GM12872 (cell line): ENCODE data around the gene RSRP1.

ENCODE experiments used
- TF ChIP-seq, protein P1 (sequence below): IDR thresholded peaks from 3 replicates; pipeline ENCODE4 v1.5.1; 2011; ENCODE audit warnings: low read depth, mild to moderate bottlenecking, low read length, moderate library complexity; ENCODE audit not compliant: insufficient read depth

The RSRP1 gene

GRCh38 chr1:25217598-25218232 lies 29.5 kb downstream of the RSRP1 start:
- TF ChIP-seq, protein P1, sequence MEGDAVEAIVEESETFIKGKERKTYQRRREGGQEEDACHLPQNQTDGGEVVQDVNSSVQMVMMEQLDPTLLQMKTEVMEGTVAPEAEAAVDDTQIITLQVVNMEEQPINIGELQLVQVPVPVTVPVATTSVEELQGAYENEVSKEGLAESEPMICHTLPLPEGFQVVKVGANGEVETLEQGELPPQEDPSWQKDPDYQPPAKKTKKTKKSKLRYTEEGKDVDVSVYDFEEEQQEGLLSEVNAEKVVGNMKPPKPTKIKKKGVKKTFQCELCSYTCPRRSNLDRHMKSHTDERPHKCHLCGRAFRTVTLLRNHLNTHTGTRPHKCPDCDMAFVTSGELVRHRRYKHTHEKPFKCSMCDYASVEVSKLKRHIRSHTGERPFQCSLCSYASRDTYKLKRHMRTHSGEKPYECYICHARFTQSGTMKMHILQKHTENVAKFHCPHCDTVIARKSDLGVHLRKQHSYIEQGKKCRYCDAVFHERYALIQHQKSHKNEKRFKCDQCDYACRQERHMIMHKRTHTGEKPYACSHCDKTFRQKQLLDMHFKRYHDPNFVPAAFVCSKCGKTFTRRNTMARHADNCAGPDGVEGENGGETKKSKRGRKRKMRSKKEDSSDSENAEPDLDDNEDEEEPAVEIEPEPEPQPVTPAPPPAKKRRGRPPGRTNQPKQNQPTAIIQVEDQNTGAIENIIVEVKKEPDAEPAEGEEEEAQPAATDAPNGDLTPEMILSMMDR, result no peak

GRCh38 chr1:25217015-25217414 lies 30.2 kb downstream of the RSRP1 start:
- TF ChIP-seq, protein P1, result no peak

DNA sequence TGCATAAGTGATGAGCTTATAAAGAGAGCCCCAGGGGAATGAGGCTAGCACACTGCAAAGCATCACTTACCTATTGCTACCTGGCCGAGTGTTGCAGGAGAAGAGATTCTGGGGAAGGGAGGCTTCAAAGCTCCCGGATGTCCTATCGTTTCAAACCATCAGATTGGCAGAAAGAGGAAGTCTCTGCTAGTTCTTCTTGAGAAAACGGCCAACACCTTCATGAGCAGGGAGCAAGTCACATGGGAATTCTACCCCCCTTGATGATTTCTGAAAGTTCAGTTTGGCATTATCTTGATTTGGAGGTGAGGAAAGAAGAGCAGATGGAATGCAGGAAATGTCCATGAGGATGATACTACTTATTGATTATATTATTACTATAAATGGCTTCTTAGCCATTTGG lies 31.1 kb downstream of the RSRP1 start:
- TF ChIP-seq, protein P1, result no peak

- TF ChIP-seq, protein P1, result no peak
Measured at GRCh38 chr1:25212725-25213124, 34.5 kb downstream of the RSRP1 start.

DNA sequence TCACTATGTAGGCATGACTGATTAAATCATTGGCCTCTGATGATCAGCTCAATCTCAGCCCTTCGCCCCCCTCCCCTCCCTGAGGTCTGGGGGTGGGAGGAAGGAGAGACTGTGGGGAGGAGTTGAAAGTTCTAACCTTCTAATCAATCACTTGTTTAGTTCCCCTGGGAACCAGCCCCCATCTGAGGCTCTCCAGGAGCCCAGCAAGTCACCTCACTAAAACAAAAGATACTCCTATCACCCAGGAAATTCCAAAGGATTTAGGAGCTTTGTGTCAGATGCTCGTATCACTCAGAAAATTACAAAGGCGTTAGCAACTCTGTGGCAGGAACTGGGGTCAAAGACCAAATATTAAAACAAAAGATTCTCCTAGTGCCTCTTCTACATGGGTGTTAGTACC lies 36.5 kb downstream of the RSRP1 start:
- TF ChIP-seq, protein P1, result no peak

DNA sequence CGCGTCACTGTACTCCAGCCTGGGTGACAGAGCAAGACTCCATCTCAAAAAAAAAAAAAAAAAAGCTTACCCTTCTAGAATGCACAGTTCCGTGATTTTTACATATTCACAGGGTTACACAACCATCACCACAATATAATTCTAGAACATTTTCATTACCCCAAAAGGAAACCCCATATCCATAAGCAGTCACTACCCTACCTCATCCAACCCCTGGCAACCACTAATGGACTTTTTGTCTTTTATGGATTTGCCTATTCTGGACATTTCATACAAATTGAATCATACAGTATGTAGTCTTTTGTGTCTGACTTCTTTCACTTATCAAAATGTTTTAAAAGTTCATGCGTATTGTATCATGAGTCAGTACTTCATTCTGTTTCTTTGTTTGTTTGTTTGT lies 37.7 kb downstream of the RSRP1 start:
- TF ChIP-seq, protein P1, result no peak

GRCh38 chr1:25208561-25209222 lies 38.6 kb downstream of the RSRP1 start:
- TF ChIP-seq, protein P1, result no peak
